Putamen (tissue), 1 donor: Measurements from ENCODE around the gene TRIM46.
"Not testable (repeated sequence)": the region's sequence is repeated elsewhere in the genome, so short reads cannot be mapped to it uniquely, and the experiment has no call there.

Experiments used
- DNase-seq: peaks from one replicate; pipeline ENCODE4 v3.0.0-alpha.2; 2016; ENCODE audit warnings: low spot score

Gene TRIM46

GRCh38 chr1:155139895-155140629 lies 33.6 kb upstream of the TRIM46 start, which contains the start of gene DPM3:
DPM3 (minus strand) TSS chr1:155140531; CDS start chr1:155140240, 291 bp downstream.
- DNase-seq, result peak; percentile 91

GRCh38 chr1:155140630-155140953 lies 33.1 kb upstream of the TRIM46 start:
- DNase-seq, result no peak

DNA sequence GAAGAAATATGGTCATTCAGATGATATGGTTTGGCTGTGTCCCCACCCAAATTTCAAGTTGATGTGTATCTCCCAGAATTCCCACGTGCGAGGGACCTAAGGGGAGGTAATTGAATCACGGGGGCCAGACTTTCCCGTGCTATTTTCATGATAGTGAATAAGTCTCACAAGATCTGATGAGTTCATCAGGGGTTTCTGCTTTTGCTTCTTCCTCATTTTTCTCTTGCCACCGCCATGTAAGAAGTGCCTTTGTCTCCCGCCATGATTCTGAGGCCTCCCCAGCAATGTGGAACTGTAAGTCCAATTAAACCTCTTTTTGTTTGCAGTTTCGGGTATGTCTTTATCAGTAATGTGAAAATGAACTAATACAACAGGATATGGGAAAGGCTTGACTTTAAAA lies 31.9 kb upstream of the TRIM46 start:
- no peak for DNase-seq

GRCh38 chr1:155145491-155145890 lies 28.2 kb upstream of the TRIM46 start:
- no peak for DNase-seq

- DNase-seq, result not testable (repeated sequence)
Observed at GRCh38 chr1:155155996-155156643, 17.5 kb upstream of the TRIM46 start.

GRCh38 chr1:155158991-155159390 lies 14.7 kb upstream of the TRIM46 start:
- DNase-seq, result no peak

GRCh38 chr1:155160128-155160527 lies 13.5 kb upstream of the TRIM46 start:
- DNase-seq, result no peak

DNA sequence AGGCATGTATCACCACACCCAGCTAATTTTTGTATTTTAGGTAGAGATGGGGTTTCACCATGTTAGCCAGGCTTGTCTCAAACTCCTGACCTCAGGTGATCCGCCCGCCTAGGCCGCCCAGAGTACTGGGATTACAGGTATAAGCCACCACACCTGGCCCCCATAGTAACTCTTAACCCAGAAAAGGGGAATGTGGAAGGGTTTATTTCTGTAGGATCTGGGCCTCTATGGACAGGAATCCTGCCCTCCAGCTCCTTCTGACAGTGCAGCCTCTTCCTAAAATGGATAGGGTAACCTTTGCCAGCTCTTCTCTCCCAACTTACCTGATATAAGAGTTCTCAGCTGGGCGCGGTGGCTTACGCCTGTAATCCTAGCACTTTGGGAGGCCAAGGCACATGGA lies 11.0 kb upstream of the TRIM46 start:
- not testable (repeated sequence) for DNase-seq

DNA sequence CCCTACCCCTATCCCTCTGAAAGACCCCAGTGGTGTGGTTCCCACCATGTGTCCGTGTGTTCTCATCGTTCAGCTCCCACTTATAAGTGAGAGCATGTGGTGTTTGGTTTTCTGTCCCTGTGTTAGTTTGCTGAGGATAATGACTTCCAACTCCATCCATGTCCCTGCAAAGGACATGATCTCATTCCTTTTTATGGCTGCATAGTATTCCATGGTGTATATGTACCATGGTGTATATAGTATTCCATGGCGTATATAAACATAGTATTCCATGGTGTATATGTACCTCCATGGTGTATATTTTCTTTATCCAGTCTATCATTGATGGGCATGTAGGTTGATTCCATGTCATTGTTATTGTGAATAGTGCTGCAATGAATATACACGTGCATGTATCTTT lies 9.9 kb upstream of the TRIM46 start:
- DNase-seq, result not testable (repeated sequence)

DNA sequence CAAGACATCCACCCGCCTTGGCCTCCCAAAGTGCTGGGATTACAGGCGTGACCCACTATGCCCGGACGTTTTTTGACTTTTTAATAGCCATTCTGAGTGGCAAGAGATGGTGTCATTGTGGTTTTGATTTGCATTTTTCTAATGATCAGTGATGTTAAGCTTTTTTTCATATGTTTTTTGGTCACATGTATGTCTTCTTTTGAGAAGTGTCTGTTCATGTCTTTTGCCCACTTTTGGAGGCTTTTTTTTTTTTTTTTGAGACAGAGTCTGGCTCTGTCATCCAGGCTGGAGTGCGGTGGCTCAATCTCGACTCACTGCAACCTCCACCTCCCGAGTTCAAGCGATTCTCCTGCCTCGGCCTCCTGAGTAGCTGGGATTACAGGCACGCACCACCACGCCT lies 9.0 kb upstream of the TRIM46 start:
- not testable (repeated sequence) for DNase-seq

DNA sequence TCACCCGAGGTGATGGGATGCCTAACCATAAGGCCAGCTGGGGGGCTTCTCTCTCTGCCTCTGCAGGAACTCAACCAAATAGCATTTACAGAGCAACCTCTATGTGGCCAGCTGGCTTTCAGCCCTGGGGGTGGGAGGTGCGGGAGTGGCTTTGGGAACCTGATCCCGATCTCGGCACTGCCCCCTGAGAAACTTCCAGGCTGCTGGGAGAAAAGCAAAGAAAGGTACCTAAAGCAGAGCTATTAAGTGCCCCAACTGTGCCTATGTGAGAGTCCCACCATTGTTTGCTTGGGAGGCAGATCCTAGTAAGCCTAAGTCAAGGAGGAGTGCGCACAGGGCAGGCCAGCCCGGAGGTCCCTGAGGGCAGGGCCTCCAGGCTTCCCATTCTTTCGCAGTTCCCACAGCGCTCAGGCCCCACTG lies 7.6 kb upstream of the TRIM46 start:
- no peak for DNase-seq

GRCh38 chr1:155166471-155167165 lies 7.0 kb upstream of the TRIM46 start:
- DNase-seq, result no peak

- DNase-seq, result peak; percentile 90
Observed at GRCh38 chr1:155167166-155168104, 6.2 kb upstream of the TRIM46 start.

DNA sequence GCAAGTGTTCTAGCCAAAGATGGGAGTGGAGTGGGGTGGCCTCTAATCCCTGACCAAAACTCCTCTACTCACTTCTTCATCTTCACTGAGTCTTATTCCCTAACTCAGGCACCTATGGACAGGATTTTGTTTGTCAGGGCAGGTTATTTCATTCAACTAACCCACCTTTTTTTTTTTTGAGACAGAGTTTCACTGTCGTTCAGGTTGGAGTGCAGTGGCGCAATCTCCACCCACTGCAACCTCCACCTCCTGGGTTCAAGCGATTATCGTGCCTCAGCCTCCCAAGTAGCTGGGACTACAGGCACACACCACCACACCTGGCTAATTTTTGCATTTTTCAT lies 5.6 kb upstream of the TRIM46 start:
- not testable (repeated sequence) for DNase-seq

- no peak for DNase-seq
Observed at GRCh38 chr1:155168456-155169210, 5.0 kb upstream of the TRIM46 start.

- no peak for DNase-seq
Observed at GRCh38 chr1:155169541-155169940, 4.1 kb upstream of the TRIM46 start.

DNA sequence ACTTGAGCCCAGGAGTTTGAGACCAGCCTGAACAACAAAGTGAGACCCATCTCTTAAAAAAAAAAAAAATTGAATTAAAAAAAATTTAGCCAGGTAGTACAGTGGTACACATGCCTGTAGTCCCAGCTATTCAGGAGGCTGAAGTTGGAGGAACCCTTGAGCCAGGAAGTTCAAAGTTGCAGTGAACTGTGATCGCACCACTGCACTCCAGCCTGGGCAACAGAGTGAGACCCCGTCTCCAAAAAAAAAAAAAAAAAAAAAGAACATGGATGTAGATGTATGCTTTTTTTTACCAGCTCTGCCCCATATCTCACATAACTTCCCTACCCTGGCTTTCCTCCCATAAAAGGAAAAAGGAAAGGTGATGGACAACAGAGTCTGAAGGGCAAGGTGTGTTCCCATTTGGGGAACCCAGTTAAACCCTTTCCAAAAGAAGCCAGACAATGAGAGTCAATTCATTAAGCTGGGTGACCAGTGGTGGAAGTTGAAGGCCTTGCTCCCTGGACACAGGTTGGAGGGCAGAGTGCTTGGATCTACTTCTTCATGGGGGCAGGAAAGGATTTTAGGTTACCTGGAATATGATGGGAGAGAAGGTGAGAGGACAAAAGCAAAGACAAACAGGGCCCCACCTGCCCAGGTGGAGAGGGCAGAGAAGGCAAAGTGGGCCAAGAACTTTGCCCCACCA lies 3.4 kb upstream of the TRIM46 start:
- DNase-seq, result no peak

- DNase-seq, result no peak
Observed at GRCh38 chr1:155170806-155171205, 2.8 kb upstream of the TRIM46 start.

GRCh38 chr1:155171836-155172731 lies 1.6 kb upstream of the TRIM46 start:
- no peak for DNase-seq
